Thyroid gland (tissue), 4 donors: Measurements from ENCODE around the gene BBS4. TPM values are rescaled to one million over a fixed set of nuclear protein-coding genes. Genes with fewer than 3 reads are reported as not detected.
"Not testable (repeated sequence)": the region's sequence is repeated elsewhere in the genome, so short reads cannot be mapped to it uniquely, and the experiment has no call there.

ENCODE experiments used
- DNase-seq, 2 donors: peaks; one replicate each; pipeline ENCODE4 v3.0.0-alpha.2; 2019
- H3K27ac ChIP-seq, 3 donors: fragments of 200-600 bp; sonication (generic); 1 replicate in 2 of 3; 2 replicates in 1 of 3; pipeline ENCODE4 v1.5.1; 2016 to 2019; ENCODE audit warnings: mild to moderate bottlenecking in 1 of 3, moderate library complexity in 1 of 3
- H3K27me3 ChIP-seq: fragments of 200-600 bp; sonication (generic); one replicate; pipeline ENCODE4 v1.5.1; 2019
- H3K36me3 ChIP-seq, 2 donors: fragments of 200-600 bp; sonication (generic); one replicate each; pipeline ENCODE4 v1.5.1; 2016 to 2019
- H3K4me1 ChIP-seq, 2 donors: fragments of 200-600 bp; sonication (generic); one replicate each; pipeline ENCODE4 v1.5.1; 2017 to 2019
- H3K4me3 ChIP-seq, 3 donors: fragments of 200-600 bp; sonication (generic); replicated peaks in 1 of 3; 1 replicate in 2 of 3; 2 replicates in 1 of 3; pipeline ENCODE4 v1.5.1; 2016; ENCODE audit warnings: mild to moderate bottlenecking in 1 of 3
- H3K9me3 ChIP-seq: fragments of 200-600 bp; sonication (generic); one replicate; pipeline ENCODE4 v1.5.1; 2017
- CTCF ChIP-seq, 6 experiments: fragments of 200-600 bp in 3 of 6; fragments of 450-650 bp in 3 of 6; sonication (generic) in 3 of 6; IDR thresholded peaks; one replicate each; pipeline ENCODE4 v1.5.1; 2016 to 2019; ENCODE audit warnings: antibody characterized with exemption in 6 of 6, mild to moderate bottlenecking in 2 of 6, inconsistent platforms in 1 of 6, moderate library complexity in 1 of 6
- POLR2A ChIP-seq, 2 donors: fragments of 450-650 bp; IDR thresholded peaks; one replicate each; pipeline ENCODE4 v1.6.1; 2017; ENCODE audit warnings: antibody characterized with exemption in 2 of 2, mild to moderate bottlenecking in 2 of 2, moderate library complexity in 1 of 2
- WGBS, 2 donors: methylation state at CpG; one replicate each; pipeline ENCODE4 v1.1.5; 2017; 5-methylcytosine and 5-hydroxymethylcytosine counted together
- intact Hi-C: fragments of 100-400 bp; cut with DNase I; formaldehyde crosslinking; loops from one replicate; pipeline ENCODE4 v1.15.1; 2023
- total RNA-seq, 4 donors: library from RNA; depleted of rRNA; stranded (reverse); fragments of >200 nt; gene quantifications; one replicate each; pipeline ENCODE4 v1.2.3, GENCODE V29; 2016

The BBS4 gene
- total RNA-seq, 4 donors from 2014 or later, result 33.7 to 54.4 (median 48.0) TPM

GRCh38 chr15:72670656-72671352 is 15.2 kb upstream of the BBS4 start:
- DNase-seq, result peak; percentile 88 to 90
- H3K9me3 ChIP-seq, H3K4me1 ChIP-seq, H3K36me3 ChIP-seq, H3K4me3 ChIP-seq, H3K27me3 ChIP-seq: not testable (repeated sequence)
- 6 to 13% methylated on average over 5 to 7 of the region's 8 CpGs for WGBS, 2 donors
- TF ChIP-seq CTCF (IDR thresholded peaks at IDR 0.05), result peak; percentile 16 to 97 (median 75)
- peak overlapping the region in 1 of 3 donors; percentile 67 for H3K27ac ChIP-seq
- intact Hi-C loops, result loop anchor here (5.0 kb wide), 1 partner anchor 69 kb away; no protein-coding TSS in a partner anchor

- peaks cover 0 to 4% of the 10 kb centered on the region in 2 donors for H3K4me1 ChIP-seq
- H3K27ac ChIP-seq, result no peak overlapping the region
- H3K9me3 ChIP-seq, result no peaks in the 10 kb centered on the region
- TF ChIP-seq CTCF (IDR thresholded peaks at IDR 0.05) (no peak), POLR2A (IDR thresholded peaks at IDR 0.05) (no peak)
- no peak for DNase-seq
- no peaks in the 10 kb centered on the region for H3K36me3 ChIP-seq
- WGBS, 2 donors, result 38 to 40% methylated on average over 3 of the region's 3 CpGs
- H3K27me3 ChIP-seq, result no peaks in the 10 kb centered on the region
- intact Hi-C loops, result loop anchor here (5.0 kb wide), 1 partner anchor 69 kb away; no protein-coding TSS in a partner anchor
- H3K4me3 ChIP-seq, result no peak overlapping the region
Measured at GRCh38 chr15:72671525-72671924, 14.5 kb upstream of the BBS4 start.

- DNase-seq, result no peak
- Histone ChIP-seq H3K4me1 (peaks cover 8 to 11% of the 10 kb centered on the region in 2 donors), H3K27me3 (no peaks in the 10 kb centered on the region), H3K4me3 (no peak overlapping the region), H3K27ac (no peak overlapping the region), H3K36me3 (no peaks in the 10 kb centered on the region), H3K9me3 (no peaks in the 10 kb centered on the region)
- TF ChIP-seq POLR2A (IDR thresholded peaks at IDR 0.05) (no peak), CTCF (IDR thresholded peaks at IDR 0.05) (no peak)
- intact Hi-C loops, result no loop called here
- WGBS, 2 donors, result 91 to 92% methylated on average over 4 of the region's 4 CpGs
Measured at GRCh38 chr15:72676838-72677237, 9.2 kb upstream of the BBS4 start.

GRCh38 chr15:72680931-72681330 is 5.1 kb upstream of the BBS4 start:
- H3K27ac ChIP-seq, result no peak overlapping the region
- intact Hi-C loops, result no loop called here
- peaks cover 11 to 12% of the 10 kb centered on the region in 2 donors for H3K4me1 ChIP-seq
- no peak overlapping the region for H3K4me3 ChIP-seq
- H3K9me3 ChIP-seq, result no peaks in the 10 kb centered on the region
- 54 to 58% methylated on average over 3 of the region's 3 CpGs for WGBS, 2 donors
- DNase-seq, result no peak
- H3K27me3 ChIP-seq, result no peaks in the 10 kb centered on the region
- no peak for TF ChIP-seq CTCF (IDR thresholded peaks at IDR 0.05)
- H3K36me3 ChIP-seq, result no peaks in the 10 kb centered on the region

- no peak for DNase-seq
- intact Hi-C loops, result no loop called here
- Histone ChIP-seq H3K4me3 (no peak overlapping the region), H3K27ac (no peak overlapping the region), H3K27me3 (no peaks in the 10 kb centered on the region), H3K36me3 (no peaks in the 10 kb centered on the region), H3K9me3 (no peaks in the 10 kb centered on the region), H3K4me1 (peaks cover 17 to 20% of the 10 kb centered on the region in 2 donors)
- 96 to 97% methylated on average over 3 of the region's 3 CpGs for WGBS, 2 donors
- TF ChIP-seq CTCF (IDR thresholded peaks at IDR 0.05) (no peak), POLR2A (IDR thresholded peaks at IDR 0.05) (no peak)
Measured at GRCh38 chr15:72682772-72683171, 3.2 kb upstream of the BBS4 start.
